K562 (cell line): ENCODE measurements around the gene GRK1. TPM values are rescaled to one million over a fixed set of nuclear protein-coding genes. Genes with fewer than 3 reads are reported as not detected.

Experiments used
- ATAC-seq: fragments of 200-7000 bp; cut with Tn5 transposase; 3 replicates; pipeline ENCODE4 v1.9.1; 2020; ENCODE audit warnings: moderate library complexity
- BruUV-seq: library from RNA; stranded (reverse); fragments of 400-500 nt; replicated peaks from 2 replicates; lab custom pipeline; 2021; lab: Mats Ljungman, UMichigan
- CTCF ChIA-PET: fragments of 300-600 bp; formaldehyde crosslinking; extraction: SDS; loops from one replicate; lab custom pipeline; 2021; ENCODE audit warnings: low intra/inter-chr PET ratio; lab: Yijun Ruan, JAX
- POLR2A ChIA-PET: fragments of 300-600, 350-650 bp; sonication (Branson Sonifier 250); formaldehyde crosslinking; extraction: SDS; loops from one replicate; lab custom pipeline; 2021; ENCODE audit warnings: antibody characterized with exemption, inconsistent platforms; lab: Yijun Ruan, JAX
- DNase-seq, 4 experiments: peaks; one replicate each; pipeline versions ENCODE4 v3.0.0 to v3.0.0-alpha.2; 2011 to 2018; ENCODE audit warnings: low spot score in 3 of 4, mixed read lengths in 3 of 4; ENCODE audit errors: extremely low read depth in 1 of 4
- FAIRE-seq: peaks from 2 replicates; lab custom pipeline; 2011; peaks lifted over from hg19 to GRCh38; lab: Jason Lieb, UNC
- H2AFZ ChIP-seq: 2 replicates; pipeline ENCODE4 v1.6.0; 2011; ENCODE audit warnings: low read depth, low read length, control low read depth, inconsistent platforms
- H3K27ac ChIP-seq: fragments of 200-600 bp; 3 replicates; pipeline ENCODE4 v1.8.0; 2011; ENCODE audit warnings: low read depth, mild to moderate bottlenecking, control low read depth, inconsistent platforms, low read length, moderate library complexity, mixed read lengths; ENCODE audit errors: extremely low read depth
- H3K27me3 ChIP-seq, 2 experiments: fragments of 300-600 bp in 1 of 2; 2 replicates in 1 of 2; 3 replicates in 1 of 2; pipeline versions ENCODE4 v1.6.0 to v1.8.0; 2011; ENCODE audit warnings: inconsistent platforms in 2 of 2, low read length in 2 of 2, mild to moderate bottlenecking in 1 of 2, mixed read lengths in 1 of 2, moderate library complexity in 1 of 2; ENCODE audit not compliant: control insufficient read depth in 2 of 2, insufficient read depth in 2 of 2
- H3K36me3 ChIP-seq: fragments of 300-600 bp; 3 replicates; pipeline ENCODE4 v1.8.0; 2011; ENCODE audit warnings: mild to moderate bottlenecking, low read length, inconsistent platforms; ENCODE audit not compliant: control insufficient read depth, insufficient read depth
- H3K4me1 ChIP-seq, 2 experiments: fragments of 200-600 bp in 1 of 2; replicated peaks in 1 of 2; 2 replicates in 1 of 2; 3 replicates in 1 of 2; pipeline versions ENCODE4 v1.5.1 to v1.8.0; 2011; ENCODE audit warnings: inconsistent platforms in 2 of 2, low read length in 2 of 2, mild to moderate bottlenecking in 1 of 2, mixed read lengths in 1 of 2, moderate library complexity in 1 of 2; ENCODE audit not compliant: control insufficient read depth in 2 of 2, insufficient read depth in 2 of 2
- H3K4me2 ChIP-seq: 2 replicates; pipeline ENCODE4 v1.6.1; 2011; ENCODE audit warnings: low read length, control low read depth, inconsistent platforms, mixed read lengths; ENCODE audit not compliant: insufficient read depth
- H3K4me3 ChIP-seq: fragments of 200-600 bp; sonication (generic), shearing (Covaris generic); 2 replicates; pipeline ENCODE4 v1.5.1; 2016; ENCODE audit warnings: control low read depth, inconsistent platforms
- H3K79me2 ChIP-seq: fragments of 200-600 bp; 3 replicates; pipeline ENCODE4 v1.8.0; 2011; ENCODE audit warnings: low read length, inconsistent platforms; ENCODE audit not compliant: control insufficient read depth, insufficient read depth
- H3K9ac ChIP-seq, 2 experiments: 2 replicates each; pipeline versions ENCODE4 v1.6.0 to v1.6.1; 2011; ENCODE audit warnings: low read depth in 2 of 2, low read length in 2 of 2, control low read depth in 1 of 2, inconsistent platforms in 1 of 2, mild to moderate bottlenecking in 1 of 2, mixed read lengths in 1 of 2; ENCODE audit not compliant: insufficient read depth in 1 of 2
- H3K9me1 ChIP-seq: one replicate; pipeline ENCODE4 v1.6.0; 2011; ENCODE audit warnings: inconsistent platforms, mild to moderate bottlenecking, low read length, moderate library complexity; ENCODE audit not compliant: control insufficient read depth, insufficient read depth
- H3K9me3 ChIP-seq: replicated peaks from 2 replicates; pipeline ENCODE4 v1.5.1; 2011; ENCODE audit warnings: low read depth, low read length, inconsistent platforms; ENCODE audit not compliant: control insufficient read depth, insufficient read depth
- H4K20me1 ChIP-seq: replicated peaks from 2 replicates; pipeline ENCODE4 v1.6.1; 2011; ENCODE audit warnings: low read length, inconsistent platforms, mixed read lengths; ENCODE audit not compliant: control insufficient read depth, insufficient read depth
- BRCA1 ChIP-seq, 2 experiments: fragments of 450-650 bp in 1 of 2; sonication (generic) in 1 of 2; formaldehyde crosslinking in 1 of 2; IDR thresholded peaks; 2 replicates each; pipeline versions ENCODE4 v1.5.0 to v1.6.1; 2017 to 2020; ENCODE audit warnings: mild to moderate bottlenecking in 1 of 2, missing genetic modification reagents in 1 of 2
- CHCHD3 ChIP-seq: fragments of 250-450 bp; sonication (Bioruptor Pico); IDR thresholded peaks from 2 replicates; pipeline ENCODE4 v2.1.2; 2022; ENCODE audit warnings: mild to moderate bottlenecking
- ELF2 ChIP-seq: fragments of 250-450 bp; sonication (Bioruptor Pico); IDR thresholded peaks from 2 replicates; pipeline ENCODE4 v1.5.0; 2021; ENCODE audit warnings: mild to moderate bottlenecking
- HLTF ChIP-seq: fragments of 450-650 bp; IDR thresholded peaks from 2 replicates; pipeline ENCODE4 v1.6.1; 2016
- KLF10 ChIP-seq: fragments of 250-450 bp; sonication (Bioruptor Pico); IDR thresholded peaks from 2 replicates; pipeline ENCODE4 v1.6.1; 2021; ENCODE audit warnings: matching md5 sums
- KLF6 ChIP-seq: fragments of 250-450 bp; sonication (Bioruptor Pico); IDR thresholded peaks from 2 replicates; pipeline ENCODE4 v1.4.0; 2020; ENCODE audit warnings: mild to moderate bottlenecking, moderate library complexity, borderline replicate concordance
- NR4A1 ChIP-seq, 2 experiments: fragments of 250-450 bp in 1 of 2; fragments of 450-650 bp in 1 of 2; sonication (Bioruptor Pico) in 1 of 2; IDR thresholded peaks; 2 replicates each; pipeline versions ENCODE4 v1.4.0 to v1.6.1; 2016 to 2020; ENCODE audit warnings: mild to moderate bottlenecking in 2 of 2, missing compliant biosample characterization in 1 of 2, missing genetic modification characterization in 1 of 2, moderate library complexity in 1 of 2
- POLR3A ChIP-seq: IDR thresholded peaks from 2 replicates; pipeline ENCODE4 v1.6.1; 2011; ENCODE audit warnings: borderline replicate concordance, mild to moderate bottlenecking, moderate library complexity; ENCODE audit not compliant: insufficient read length, insufficient read depth; ENCODE audit errors: extremely low read depth
- RBM22 ChIP-seq: fragments of 200-400 bp; formaldehyde crosslinking; IDR thresholded peaks from 2 replicates; pipeline ENCODE4 v1.6.1; 2018; ENCODE audit warnings: low read length, low read depth; ENCODE audit not compliant: poor library complexity, severe bottlenecking
- RBM34 ChIP-seq: fragments of 200-400 bp; formaldehyde crosslinking; IDR thresholded peaks from 2 replicates; pipeline ENCODE4 v1.6.1; 2018; ENCODE audit warnings: low read length, borderline replicate concordance; ENCODE audit not compliant: insufficient read depth
- SOX6 ChIP-seq: fragments of 450-650 bp; IDR thresholded peaks from 2 replicates; pipeline ENCODE4 v1.6.1; 2014; ENCODE audit warnings: mild to moderate bottlenecking
- TCF7L2 ChIP-seq: fragments of 150-350 bp; IDR thresholded peaks from 2 replicates; pipeline ENCODE4 v1.6.1; 2016; ENCODE audit warnings: low read depth, mild to moderate bottlenecking, low read length, moderate library complexity
- WGBS: fragments of 100-300 bp; shearing (Covaris generic); methylation state at CpG from one replicate; pipeline ENCODE4 v1.1.6; 2016; ENCODE audit warnings: low coverage, mixed read lengths; ENCODE audit not compliant: insufficient coverage; ENCODE audit errors: missing lambda C conversion rate; 5-methylcytosine and 5-hydroxymethylcytosine counted together
- in situ Hi-C: fragments of 300-500 bp; cut with MboI; formaldehyde crosslinking; loops from 4 replicates; pipeline ENCODE4 v1.15.0; 2018; ENCODE audit warnings: inconsistent platforms, mixed read lengths
- intact Hi-C: fragments of 100-400 bp; cut with micrococcal nuclease; formaldehyde crosslinking; loops from 2 replicates; pipeline ENCODE4 v1.14.2; 2022
- polyA plus RNA-seq, 8 experiments: library from polyadenylated mRNA; depleted of rRNA in 4 of 8; stranded (reverse) in 5 of 8; unstranded in 3 of 8; fragments of >200 nt; fragmentation: Nextera tagmentation in 2 of 8; fragmentation: Illumina TruSeq in 1 of 8; extraction: Ambion mirVana in 2 of 8; extraction: Trizol in 1 of 8; gene quantifications; 2 replicates each; pipeline versions ENCODE4 v1.2.1 to v1.2.3, GENCODE V29; 2011 to 2014; ENCODE audit warnings: inconsistent platforms in 1 of 8, missing spikeins in 1 of 8
- total RNA-seq, 7 experiments: library from RNA; depleted of rRNA in 6 of 7; stranded (reverse); fragments of >200 nt in 6 of 7; fragmentation: Illumina TruSeq in 2 of 7; extraction: Trizol in 2 of 7; gene quantifications; 2 replicates each; pipeline versions ENCODE4 v1.2.1 to v1.2.3, GENCODE V29; 2011 to 2021; ENCODE audit warnings: low replicate concordance in 1 of 7
- TF ChIP-seq, protein P1 (sequence below): fragments of 250-450 bp; sonication (Bioruptor Pico); IDR thresholded peaks from 2 replicates; pipeline ENCODE4 v1.8.0; 2021; ENCODE audit warnings: moderate library complexity, mild to moderate bottlenecking, inconsistent platforms
- TF ChIP-seq, protein P2 (sequence below): fragments of 250-450 bp; sonication (Bioruptor Pico); IDR thresholded peaks from 2 replicates; pipeline ENCODE4 v1.5.0; 2021; ENCODE audit warnings: mild to moderate bottlenecking, moderate library complexity
- TF ChIP-seq, protein P3 (sequence below): sonication (generic); formaldehyde crosslinking; IDR thresholded peaks from 2 replicates; pipeline ENCODE4 v1.8.0; 2022; ENCODE audit warnings: missing genetic modification reagents, mild to moderate bottlenecking, moderate library complexity, borderline replicate concordance
- TF ChIP-seq, protein P4 (sequence below): IDR thresholded peaks from 2 replicates; pipeline ENCODE4 v1.6.1; 2012; ENCODE audit warnings: low read depth, low read length, improper control_type of control experiment, borderline replicate concordance

GRK1 gene
- total and polyA plus RNA-seq, 9 of the 15 experiments (the other 6 are each of a cell fraction or from before 2014, with no cell fraction given) = 0.09 TPM; not detected in 8

DNA sequence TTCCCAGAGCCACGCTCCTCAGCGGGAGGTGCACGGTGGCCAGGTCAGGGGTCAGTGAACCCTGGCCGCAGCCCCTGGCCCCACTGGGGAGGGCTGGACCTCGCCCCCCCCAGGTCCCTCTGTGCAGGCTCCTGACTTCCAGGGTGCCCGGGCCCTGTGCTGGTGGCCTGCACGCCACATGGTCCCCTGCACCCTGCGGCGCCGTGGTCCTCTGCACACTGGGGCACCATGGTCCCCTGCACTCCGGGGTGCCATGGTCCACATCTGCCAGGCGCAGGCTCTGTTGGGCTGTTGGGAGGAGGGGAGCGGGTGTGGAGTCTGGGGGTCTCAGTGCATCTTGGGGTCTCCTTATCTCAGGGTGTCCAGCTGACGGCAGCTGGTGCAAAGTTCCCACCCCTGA is 68.7 kb downstream of the GRK1 start:
- H4K20me1 ChIP-seq = no peaks in the 10 kb centered on the region
- no peak overlapping the region for H3K4me2 ChIP-seq
- BruUV-seq = no TSS peak
- 7% methylated on average over 4 of the region's 14 CpGs for WGBS
- no peak overlapping the region for H3K4me3 ChIP-seq
- POLR2A ChIA-PET = no interaction called here
- H3K9me1 ChIP-seq = no peaks in the 10 kb centered on the region
- DNase-seq = no peak
- intact Hi-C loops (no loop called here), in situ Hi-C loops (loop anchor here (10.0 kb wide), 1 partner anchor 189 kb away; no protein-coding TSS in a partner anchor)
- H3K27me3 ChIP-seq = peaks cover 18 to 56% of the 10 kb centered on the region in 2 experiments; a peak in 4 of 5 replicates
- no peaks in the 10 kb centered on the region for H3K36me3 ChIP-seq
- no peak overlapping the region for H3K27ac ChIP-seq
- no peak overlapping the region for H3K9ac ChIP-seq
- no peak for FAIRE-seq
- H2AFZ ChIP-seq = no peak overlapping the region
- no peaks in the 10 kb centered on the region for H3K79me2 ChIP-seq
- H3K4me1 ChIP-seq = peaks cover 0 to 11% of the 10 kb centered on the region in 2 experiments; a peak in 1 of 5 replicates
- no peaks in the 10 kb centered on the region for H3K9me3 ChIP-seq
- CTCF ChIA-PET = no interaction called here
- ATAC-seq = no peak
- TF ChIP-seq SOX6 (no peak), NR4A1 (CRISPR knock-in tag; IDR thresholded peaks at IDR 0.05) (no peak), NR4A1 (tag; IDR thresholded peaks at IDR 0.05) (no peak), BRCA1 (IDR thresholded peaks at IDR 0.05) (no peak), BRCA1 (CRISPR knock-in tag; IDR thresholded peaks at IDR 0.05) (no peak), HLTF (no peak), CHCHD3 (CRISPR knock-in tag) (no peak), KLF6 (CRISPR knock-in tag) (no peak), POLR3A (no peak), RBM22 (no peak), TCF7L2 (no peak), ELF2 (CRISPR knock-in tag) (no peak), RBM34 (no peak), KLF10 (no peak)
- TF ChIP-seq, protein P1, sequence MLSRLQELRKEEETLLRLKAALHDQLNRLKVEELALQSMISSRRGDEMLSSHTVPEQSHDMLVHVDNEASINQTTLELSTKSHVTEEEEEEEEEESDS (CRISPR knock-in tag) = no peak
- TF ChIP-seq, protein P2, sequence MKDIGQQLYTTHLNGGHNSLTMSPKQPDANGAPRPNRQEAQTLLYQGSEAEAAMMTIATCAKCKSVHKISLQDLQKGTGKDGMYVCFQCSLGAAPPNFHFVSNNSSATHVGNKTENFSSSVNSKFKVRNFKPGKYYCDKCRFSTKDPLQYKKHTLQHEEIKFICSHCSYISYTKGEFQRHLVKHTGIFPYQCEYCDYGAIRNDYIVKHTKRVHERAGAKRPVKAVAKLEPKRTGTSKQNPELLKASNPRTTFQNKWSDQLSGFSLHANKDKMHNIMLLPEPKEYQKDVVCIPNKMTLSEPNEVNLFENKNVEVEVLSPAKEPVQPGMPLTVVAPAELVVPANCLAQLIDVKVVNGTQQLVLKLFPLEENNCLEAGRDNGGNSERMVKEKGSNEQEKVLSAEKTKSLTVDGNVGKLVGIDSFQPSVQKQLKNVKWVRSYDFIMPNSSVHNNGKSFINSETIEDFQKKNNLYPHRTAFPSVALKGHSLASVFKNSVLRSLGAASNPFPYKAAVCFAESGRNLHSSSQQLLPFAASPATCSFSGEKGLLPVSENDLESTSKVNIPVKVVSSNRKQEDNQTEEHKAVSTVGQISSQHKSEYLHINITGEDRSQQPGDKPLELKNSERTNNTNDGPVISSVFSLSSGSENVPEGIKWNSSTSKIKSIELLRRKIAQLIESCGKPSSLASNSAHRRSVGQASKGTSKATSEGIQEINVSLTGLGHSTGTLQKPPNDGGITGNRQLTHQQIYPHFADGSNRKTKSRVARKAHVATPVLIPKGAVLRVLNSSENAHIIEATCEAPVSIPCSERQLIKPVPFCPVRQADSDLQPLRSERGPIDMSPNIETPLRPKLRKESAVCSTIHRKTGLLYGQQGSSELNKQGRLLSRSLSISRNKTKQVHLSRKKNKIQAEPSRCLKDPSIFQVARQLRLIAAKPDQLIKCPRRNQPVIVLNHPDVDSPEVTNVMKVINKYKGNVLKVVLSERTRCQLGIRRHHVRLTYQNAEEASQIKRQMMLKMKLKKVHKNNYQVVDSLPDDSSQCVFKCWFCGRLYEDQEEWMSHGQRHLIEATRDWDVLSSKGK (CRISPR knock-in tag) = no peak
- TF ChIP-seq, protein P3, sequence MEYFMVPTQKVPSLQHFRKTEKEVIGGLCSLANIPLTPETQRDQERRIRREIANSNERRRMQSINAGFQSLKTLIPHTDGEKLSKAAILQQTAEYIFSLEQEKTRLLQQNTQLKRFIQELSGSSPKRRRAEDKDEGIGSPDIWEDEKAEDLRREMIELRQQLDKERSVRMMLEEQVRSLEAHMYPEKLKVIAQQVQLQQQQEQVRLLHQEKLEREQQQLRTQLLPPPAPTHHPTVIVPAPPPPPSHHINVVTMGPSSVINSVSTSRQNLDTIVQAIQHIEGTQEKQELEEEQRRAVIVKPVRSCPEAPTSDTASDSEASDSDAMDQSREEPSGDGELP (CRISPR knock-in tag) = no peak
- TF ChIP-seq, protein P4, sequence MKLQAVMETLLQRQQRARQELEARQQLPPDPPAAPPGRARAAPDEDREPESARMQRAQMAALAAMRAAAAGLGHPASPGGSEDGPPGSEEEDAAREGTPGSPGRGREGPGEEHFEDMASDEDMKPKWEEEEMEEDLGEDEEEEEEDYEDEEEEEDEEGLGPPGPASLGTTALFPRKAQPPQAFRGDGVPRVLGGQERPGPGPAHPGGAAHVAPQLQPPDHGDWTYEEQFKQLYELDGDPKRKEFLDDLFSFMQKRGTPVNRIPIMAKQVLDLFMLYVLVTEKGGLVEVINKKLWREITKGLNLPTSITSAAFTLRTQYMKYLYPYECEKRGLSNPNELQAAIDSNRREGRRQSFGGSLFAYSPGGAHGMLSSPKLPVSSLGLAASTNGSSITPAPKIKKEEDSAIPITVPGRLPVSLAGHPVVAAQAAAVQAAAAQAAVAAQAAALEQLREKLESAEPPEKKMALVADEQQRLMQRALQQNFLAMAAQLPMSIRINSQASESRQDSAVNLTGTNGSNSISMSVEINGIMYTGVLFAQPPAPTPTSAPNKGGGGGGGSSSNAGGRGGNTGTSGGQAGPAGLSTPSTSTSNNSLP = no peak
